GM18951 (cell line): ENCODE results near the gene ALOX5.
"Not testable (repeated sequence)": the region's sequence is repeated elsewhere in the genome, so short reads cannot be mapped to it uniquely, and the experiment has no call there.

Source experiments
- POLR2A ChIP-seq: IDR thresholded peaks from 4 replicates; pipeline ENCODE4 v1.6.1; 2011; ENCODE audit warnings: mild to moderate bottlenecking; ENCODE audit not compliant: insufficient read length, insufficient read depth; ENCODE audit errors: extremely low read depth
- in situ Hi-C: fragments of 300-500 bp; cut with MboI; formaldehyde crosslinking; loops from one replicate; pipeline ENCODE4 v1.12.0; 2022; ENCODE audit warnings: low sequenced_read_pairs, mixed read lengths, inconsistent platforms; ENCODE audit not compliant: unreplicated experiment

Gene ALOX5

DNA sequence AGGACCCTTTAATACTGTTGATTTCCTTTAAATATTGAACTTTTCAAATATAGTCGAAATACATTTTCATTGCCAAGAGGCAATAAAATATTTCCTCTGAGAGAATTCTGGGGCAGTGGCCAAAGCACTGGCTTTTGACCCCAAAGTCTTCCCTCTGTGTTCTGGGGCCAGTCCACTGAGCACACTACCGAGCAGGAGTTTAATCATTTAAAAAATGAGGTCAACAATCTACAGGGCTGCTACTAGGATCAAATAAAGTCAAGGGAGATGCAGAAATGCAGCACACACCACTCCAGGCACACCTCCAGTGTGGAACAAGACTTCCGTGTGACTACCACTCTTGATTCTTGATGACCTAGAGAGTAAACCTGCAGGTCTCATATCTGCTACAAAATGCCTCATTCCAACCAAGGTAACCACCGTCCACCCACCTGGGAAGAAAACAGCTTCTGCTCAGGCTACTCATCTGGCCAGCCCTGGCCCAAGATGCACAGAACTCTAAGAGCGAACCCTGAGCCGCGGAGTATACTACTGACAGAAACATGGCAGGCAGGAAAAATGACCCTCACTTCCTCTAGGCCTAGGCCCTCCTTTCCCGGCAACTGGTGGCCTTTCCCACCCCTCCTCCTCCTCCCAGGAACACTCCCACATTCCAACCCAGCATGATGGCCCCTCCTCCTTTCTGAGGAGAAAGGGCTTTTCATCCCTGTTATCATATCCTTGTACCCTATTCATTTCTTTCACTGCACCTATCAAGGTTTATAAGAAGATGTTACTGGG is 97.7 kb downstream of the ALOX5 start:
- in situ Hi-C loops, result no loop called here
- TF ChIP-seq POLR2A, result no peak

DNA sequence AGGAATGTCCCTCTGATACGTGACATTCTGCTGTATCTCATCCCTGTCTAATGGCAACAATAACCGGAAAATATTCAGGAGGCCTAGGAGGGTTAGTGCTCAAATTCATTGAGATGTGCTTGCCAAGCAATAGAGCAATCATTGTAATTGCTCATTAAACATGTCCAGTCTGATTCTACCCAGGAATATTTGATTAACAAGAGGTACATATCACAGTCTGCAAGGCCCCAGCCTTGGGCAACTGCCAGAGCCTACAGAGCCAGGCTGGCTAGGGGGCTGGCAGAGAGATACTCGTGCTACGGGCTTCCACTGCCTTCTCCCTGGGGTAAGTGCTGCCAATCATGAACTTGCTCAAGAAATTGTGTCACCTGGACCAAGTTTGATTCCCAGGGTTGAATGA is 99.1 kb downstream of the ALOX5 start:
- in situ Hi-C loops, result no loop called here
- TF ChIP-seq POLR2A, result no peak

DNA sequence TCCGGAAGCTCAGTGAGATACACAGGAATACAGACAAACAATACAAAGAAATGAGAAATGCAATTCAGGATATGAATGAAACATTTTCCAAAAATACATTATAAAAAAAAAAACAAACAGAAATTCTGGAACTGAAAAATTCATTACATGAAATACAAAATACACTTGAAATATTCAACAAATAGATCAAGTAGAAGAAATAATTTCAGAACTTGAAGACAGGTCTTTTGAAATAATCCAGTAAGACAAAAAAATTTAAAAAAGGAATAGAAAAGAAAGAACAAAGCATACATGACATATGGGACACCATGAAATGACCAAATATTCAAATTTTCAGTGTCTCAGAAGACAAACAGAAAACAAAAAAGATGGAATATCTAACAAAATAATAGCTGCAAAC is 102.5 kb downstream of the ALOX5 start:
- in situ Hi-C loops, result no loop called here
- no peak for TF ChIP-seq POLR2A

DNA sequence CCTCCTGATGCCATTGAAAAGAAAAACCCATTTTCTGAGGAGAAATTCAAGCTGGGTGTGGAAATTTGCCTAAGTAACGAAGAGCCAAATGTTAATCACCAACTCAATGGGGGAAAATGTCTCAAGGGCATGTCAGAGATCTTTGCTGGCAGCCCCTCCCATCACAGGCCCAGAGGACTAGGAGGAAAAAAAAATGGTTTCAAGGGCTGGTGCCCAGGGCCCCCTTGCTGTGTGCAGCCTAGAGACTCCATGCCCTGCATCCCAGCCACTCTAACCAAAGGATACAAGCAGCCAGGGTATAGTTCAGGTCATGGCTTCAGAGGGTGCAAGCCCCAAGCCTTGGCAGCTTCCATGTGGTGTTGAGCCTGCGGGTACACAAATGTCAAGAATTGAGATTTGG is 106.3 kb downstream of the ALOX5 start:
- no peak for TF ChIP-seq POLR2A
- in situ Hi-C loops, result no loop called here

DNA sequence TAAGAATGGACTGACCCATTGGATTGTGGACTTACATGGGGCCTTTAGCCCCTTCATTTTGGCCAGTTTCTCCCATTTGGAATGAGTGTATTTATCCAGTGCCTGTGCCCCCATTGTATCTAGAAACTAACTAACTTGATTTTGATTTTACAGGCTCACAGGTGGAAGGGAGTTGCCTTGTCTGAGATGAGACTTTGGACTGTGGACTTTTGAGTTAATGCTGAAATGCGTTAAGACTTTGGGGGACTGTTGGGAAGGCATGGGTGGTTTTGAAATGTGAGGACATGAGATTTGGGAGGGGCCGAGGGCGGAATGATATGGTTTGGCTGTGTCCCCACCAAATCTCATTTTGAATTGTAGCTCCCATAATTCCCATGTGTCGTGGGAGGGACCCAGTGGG is 107.1 kb downstream of the ALOX5 start:
- in situ Hi-C loops, result not testable (repeated sequence)

DNA sequence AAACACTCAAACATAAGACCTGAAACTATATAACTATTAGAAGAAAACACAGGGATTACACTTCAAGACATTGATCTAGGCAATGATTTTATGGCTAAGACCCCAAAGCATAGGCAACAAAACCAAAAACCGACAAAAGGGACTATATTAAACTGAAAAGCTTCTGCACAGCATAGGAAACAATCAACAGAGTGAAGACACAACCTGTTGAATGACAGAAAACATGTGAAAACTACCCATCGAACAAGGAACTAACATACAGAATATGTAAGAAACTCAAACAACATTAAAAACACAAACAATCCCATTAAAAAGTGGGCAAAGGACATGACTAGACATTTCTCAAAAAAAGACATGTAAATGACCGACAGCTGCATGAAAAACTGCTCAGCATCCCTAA is 109.0 kb downstream of the ALOX5 start:
- TF ChIP-seq POLR2A, result no peak
- in situ Hi-C loops, result no loop called here

DNA sequence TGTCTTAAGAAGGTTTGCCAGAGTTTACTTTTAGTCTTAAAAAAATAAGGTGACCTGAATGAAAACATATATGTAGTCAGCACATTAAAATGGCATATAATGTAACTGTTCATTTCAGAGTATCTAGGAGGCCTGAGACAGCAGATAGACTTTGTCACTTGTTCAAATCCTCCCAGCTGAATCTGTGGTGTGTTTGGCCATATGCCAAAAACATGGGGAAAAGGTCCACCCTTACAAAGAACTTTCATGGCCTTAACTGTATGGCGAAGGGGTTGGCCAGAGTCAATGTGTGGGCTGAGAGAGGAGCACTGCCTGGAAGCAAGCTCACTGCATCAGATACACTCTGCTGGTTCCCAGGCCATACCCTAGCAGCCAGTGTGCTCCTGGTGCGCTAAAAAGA is 113.7 kb downstream of the ALOX5 start:
- in situ Hi-C loops, result no loop called here
- no peak for TF ChIP-seq POLR2A

DNA sequence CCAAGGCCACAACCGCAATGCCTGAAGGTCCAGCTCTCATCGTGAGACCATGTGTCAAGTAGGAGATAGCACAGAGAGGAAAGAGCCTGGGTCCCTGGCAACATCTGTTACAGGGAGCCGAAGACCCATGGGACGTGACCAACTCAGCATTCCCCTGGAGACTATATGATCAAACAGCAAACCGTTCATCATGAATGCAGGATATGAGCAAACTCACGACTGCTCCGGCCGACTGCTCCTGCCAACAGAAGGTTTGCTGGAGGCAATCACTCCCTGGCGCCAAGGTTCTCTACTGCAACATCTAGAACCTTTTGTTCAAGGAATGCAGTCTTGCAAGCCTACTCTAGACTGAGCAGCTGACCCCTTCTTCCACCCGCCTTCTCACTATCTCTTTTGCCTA is 114.3 kb downstream of the ALOX5 start:
- TF ChIP-seq POLR2A, result no peak
- in situ Hi-C loops, result no loop called here

DNA sequence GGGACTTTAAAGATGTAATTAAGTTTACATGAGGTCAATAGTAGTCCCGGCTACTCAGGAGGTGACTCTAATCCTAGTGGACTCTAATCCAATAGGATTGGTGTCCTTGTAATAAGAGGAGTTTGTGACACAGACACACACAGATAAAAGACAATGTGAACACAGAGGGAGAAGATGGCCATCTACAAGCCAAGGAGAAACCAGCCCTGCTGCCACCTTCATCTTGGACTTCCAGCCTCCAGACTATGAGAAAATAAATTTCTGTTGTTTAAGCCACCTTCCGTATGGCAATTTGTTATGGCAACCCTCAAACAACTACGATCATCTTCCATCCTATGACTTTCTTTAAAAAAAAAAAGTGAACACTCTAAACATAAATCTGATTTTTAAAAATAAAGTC is 116.3 kb downstream of the ALOX5 start:
- in situ Hi-C loops, result no loop called here
- TF ChIP-seq POLR2A, result no peak

DNA sequence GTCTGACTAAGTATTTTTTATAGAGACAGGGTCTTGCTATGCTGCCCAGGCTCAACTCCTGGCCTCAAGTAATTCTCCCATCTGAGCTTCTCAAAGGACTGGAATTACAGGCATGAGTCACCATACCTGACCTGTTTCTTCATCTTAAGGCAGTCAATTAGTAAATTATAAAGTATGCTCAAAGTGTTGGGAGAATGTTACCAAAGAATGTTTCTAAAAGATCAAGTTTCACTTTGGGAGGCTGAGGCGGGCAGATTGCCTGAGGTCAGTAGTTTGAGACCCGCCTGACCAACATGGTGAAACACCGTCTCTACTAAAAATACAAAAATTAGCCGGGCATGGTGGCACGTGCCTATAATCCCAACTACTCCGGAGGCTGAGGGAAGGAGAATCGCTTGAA is 117.0 kb downstream of the ALOX5 start:
- in situ Hi-C loops, result no loop called here
- TF ChIP-seq POLR2A, result no peak
